Right cardiac atrium (tissue), 5 donors: ENCODE measurements around the gene RPL39L. TPM values are rescaled to one million over a fixed set of nuclear protein-coding genes. Genes with fewer than 3 reads are reported as not detected.

Experiments
- ATAC-seq, 2 donors: fragments of 200-7000 bp; cut with Tn5 transposase; one replicate each; pipeline versions ENCODE4 v1.8.0 to v1.9.1; 2020; ENCODE audit warnings: moderate library complexity in 2 of 2, mild to moderate bottlenecking in 1 of 2
- DNase-seq, 3 donors: peaks; one replicate each; pipeline ENCODE4 v3.0.0-alpha.2; 2020
- H3K27ac ChIP-seq: one replicate; pipeline ENCODE4 v1.5.1; 2013; ENCODE audit warnings: mild to moderate bottlenecking, low read length, control low read depth, moderate library complexity
- H3K27me3 ChIP-seq: one replicate; pipeline ENCODE4 v1.6.1; 2013; ENCODE audit not compliant: control insufficient read depth, insufficient read depth
- H3K4me1 ChIP-seq: one replicate; pipeline ENCODE4 v1.6.1; 2013; ENCODE audit warnings: low read length; ENCODE audit not compliant: control insufficient read depth, insufficient read depth
- H3K4me3 ChIP-seq: one replicate; pipeline ENCODE4 v1.5.1; 2013; ENCODE audit warnings: low read length, control low read depth
- H3K9me3 ChIP-seq: one replicate; pipeline ENCODE4 v1.6.1; 2013; ENCODE audit warnings: low read length; ENCODE audit not compliant: control insufficient read depth
- WGBS: extraction: QIAGEN DNeasy Blood & Tissue Kit; methylation state at CpG from one replicate; pipeline ENCODE4 v1.1.7; 2013; 5-methylcytosine and 5-hydroxymethylcytosine counted together
- intact Hi-C, 4 donors: fragments of 100-400 bp; cut with DNase I; formaldehyde crosslinking; loops; one replicate each; pipeline versions ENCODE4 v1.11.0 to v1.14.0; 2022 to 2023
- polyA plus RNA-seq: library from polyadenylated mRNA; stranded (reverse); fragments of 200-250 nt; gene quantifications from one replicate; pipeline ENCODE4 v1.2.3, GENCODE V29; 2013
- total RNA-seq, 4 donors: library from RNA; stranded (reverse); fragmentation: NEBNext Ultra II Directional; extraction: Animal tissue kit (Norgen Biotek cat#: 25700); gene quantifications; one replicate each; pipeline ENCODE4 v1.2.1, GENCODE V29; 2021
- donor health status: healthy with polysubstance abuse.
- donor health status: DM: no; HTN: yes; CAD: no.
- donor health status: DM: no; HTN: no; CAD: no.
- donor health status: DM: no; HTN: yes; CAD: no; lungs with severe emphysema.
- donor health status: DM: yes; HTN: yes; CAD: no.

The RPL39L gene
- total and polyA plus RNA-seq, 5 donors: 7.0 to 8.8 (median 8.3) TPM

- H3K9me3 ChIP-seq: no peaks in the 10 kb centered on the region
- H3K4me3 ChIP-seq: no peak overlapping the region
- ATAC-seq: no peak
- no peaks in the 10 kb centered on the region for H3K4me1 ChIP-seq
- no peaks in the 10 kb centered on the region for H3K27me3 ChIP-seq
- WGBS: 36% methylated on average over 2 of the region's 2 CpGs
- intact Hi-C loops: loop anchor here in 2 of 4 donors (5.0 to 10.0 kb wide), 2 partner anchors 49 to 52 kb away; no protein-coding TSS in a partner anchor
- no peak overlapping the region for H3K27ac ChIP-seq
- DNase-seq: no peak
Observed at GRCh38 chr3:187112934-187113793, 26.1 kb downstream of the RPL39L start.

DNA sequence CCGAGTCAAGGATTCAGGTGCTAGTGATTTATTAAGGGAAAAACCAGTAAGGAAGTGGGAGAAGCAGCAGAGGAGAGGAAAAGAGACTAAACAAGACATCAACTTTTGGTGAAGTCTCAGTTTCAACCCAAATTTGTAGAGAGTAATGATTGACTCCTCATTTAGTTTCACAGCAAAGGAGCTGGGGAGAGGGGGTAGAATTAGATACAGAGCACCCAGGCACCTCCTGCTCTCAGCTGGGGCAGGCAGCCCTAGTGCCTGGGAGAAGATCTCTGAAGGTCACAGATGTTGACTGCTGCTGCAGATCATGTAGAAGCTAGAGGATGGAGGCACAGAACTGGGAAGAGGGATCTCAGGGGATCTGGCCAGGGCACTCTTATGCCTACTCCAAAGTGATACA, 29.1 kb downstream of the RPL39L start:
- WGBS: 93% methylated on average over 1 of the region's 1 CpG
- Histone ChIP-seq H3K4me3 (no peak overlapping the region), H3K27ac (no peak overlapping the region), H3K4me1 (no peaks in the 10 kb centered on the region), H3K27me3 (no peaks in the 10 kb centered on the region), H3K9me3 (no peaks in the 10 kb centered on the region)
- intact Hi-C loops: loop anchor here in 2 of 4 donors (5.0 to 10.0 kb wide), 2 partner anchors 52 to 55 kb away; no protein-coding TSS in a partner anchor
- ATAC-seq (no peak), DNase-seq (no peak)

DNA sequence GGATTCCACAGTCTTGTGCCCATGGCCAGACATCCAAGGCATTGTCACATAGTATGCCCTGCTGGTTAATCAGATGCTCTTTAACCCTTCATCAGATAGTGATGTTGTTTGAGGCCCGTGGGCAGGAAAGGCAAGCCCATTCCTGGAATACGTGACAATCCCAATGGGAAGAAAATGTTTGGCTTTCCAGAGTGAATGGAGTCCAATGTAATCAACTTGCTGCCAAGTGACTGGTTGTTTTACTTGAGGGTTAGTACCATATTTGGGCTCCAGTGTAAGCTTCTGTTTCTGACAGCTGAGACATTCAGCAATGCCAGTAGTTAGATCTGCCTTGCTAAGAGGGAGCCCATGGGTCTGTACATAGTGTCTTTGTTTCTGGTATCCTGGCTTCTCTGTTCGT, 31.3 kb downstream of the RPL39L start:
- H3K27ac ChIP-seq: no peak overlapping the region
- intact Hi-C loops: loop anchor here in 1 of 4 donors (10.0 kb wide), 1 partner anchor 173 kb away; the partner anchor contains the start of gene ST6GAL1
- WGBS: 52% methylated on average over 3 of the region's 3 CpGs
- no peak for DNase-seq
- no peaks in the 10 kb centered on the region for H3K27me3 ChIP-seq
- peak; percentile 84 for ATAC-seq
- no peaks in the 10 kb centered on the region for H3K9me3 ChIP-seq
- H3K4me1 ChIP-seq: peaks cover 2% of the 10 kb centered on the region
- H3K4me3 ChIP-seq: no peak overlapping the region

DNA sequence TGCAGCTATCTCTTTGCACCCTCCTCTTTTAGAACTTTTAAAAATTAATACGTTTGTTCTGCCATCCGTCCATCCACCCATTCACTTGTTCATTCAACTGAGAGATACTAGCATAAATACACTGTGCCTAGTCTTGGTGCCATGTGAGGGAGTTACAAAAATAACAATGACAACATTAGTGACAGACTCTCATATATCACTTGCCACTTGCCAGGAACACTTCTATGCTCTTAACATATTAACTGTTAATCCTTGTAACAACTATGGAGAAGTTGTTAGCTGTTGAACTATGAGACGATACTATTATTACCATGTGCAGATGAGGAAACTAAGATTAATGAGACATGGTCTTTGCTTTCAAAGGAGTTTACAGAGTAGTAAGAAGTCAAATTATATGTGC, 33.6 kb downstream of the RPL39L start:
- intact Hi-C loops: loop anchor here in 1 of 4 donors (10.0 kb wide), 1 partner anchor 171 kb away; the partner anchor contains the start of gene ST6GAL1
- Histone ChIP-seq H3K4me3 (no peak overlapping the region), H3K27me3 (no peaks in the 10 kb centered on the region), H3K4me1 (peaks cover 10% of the 10 kb centered on the region), H3K27ac (no peak overlapping the region), H3K9me3 (no peaks in the 10 kb centered on the region)
- ATAC-seq (no peak), DNase-seq (no peak)
- WGBS: 79% methylated on average over 3 of the region's 3 CpGs

DNA sequence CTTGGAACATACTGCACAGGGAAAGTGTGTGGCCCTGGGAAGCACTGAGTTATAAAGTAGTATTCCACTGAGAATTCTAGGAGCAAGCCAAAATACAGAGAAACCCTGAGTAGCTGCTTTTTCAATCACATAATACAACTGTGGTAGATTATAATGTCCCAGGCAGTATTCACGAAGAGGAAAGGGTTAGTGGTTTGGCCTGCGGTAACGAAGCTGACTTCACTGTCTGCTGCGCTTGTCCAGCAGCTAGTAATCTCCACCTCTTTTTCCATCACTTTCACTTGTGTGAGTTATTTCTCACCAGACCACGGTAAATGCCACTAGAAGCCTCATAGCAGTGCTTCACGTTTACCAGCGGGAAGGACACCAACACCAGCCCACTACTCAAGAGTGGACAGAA, 34.4 kb downstream of the RPL39L start:
- Histone ChIP-seq H3K4me1 (peaks cover 10% of the 10 kb centered on the region), H3K9me3 (no peaks in the 10 kb centered on the region)
- peak; percentile 27 to 34 for ATAC-seq

DNA sequence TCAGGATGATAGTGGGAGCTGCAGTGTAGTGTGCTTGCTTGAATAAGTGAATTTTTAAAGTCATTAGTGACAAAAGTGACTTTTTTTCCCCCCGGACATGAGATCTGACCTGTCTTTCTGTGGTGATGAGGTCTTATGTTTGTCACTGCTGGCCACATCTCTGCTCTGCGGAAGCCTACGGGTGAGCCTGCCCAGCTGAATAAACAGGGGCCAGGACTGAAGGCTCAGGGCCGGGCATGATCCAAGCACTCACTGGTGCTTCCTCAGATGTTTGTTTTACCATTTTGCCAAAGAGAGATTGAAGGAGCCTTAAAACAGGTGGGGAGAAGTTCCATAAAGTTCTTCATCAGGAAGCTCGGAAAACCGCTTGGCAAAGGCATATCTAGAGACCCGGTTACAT, 35.0 kb downstream of the RPL39L start:
- Histone ChIP-seq H3K9me3 (no peaks in the 10 kb centered on the region), H3K27me3 (no peaks in the 10 kb centered on the region), H3K4me3 (no peak overlapping the region), H3K27ac (peak overlapping the region; percentile 48), H3K4me1 (peaks cover 10% of the 10 kb centered on the region)
- DNase-seq (peak in 1 of 3 donors; percentile 76), ATAC-seq (peak; percentile 21 to 25)
- intact Hi-C loops: loop anchor here in 1 of 4 donors (10.0 kb wide), 1 partner anchor 170 kb away; the partner anchor contains the start of gene ST6GAL1
- 74% methylated on average over 7 of the region's 7 CpGs for WGBS

More for the DNA sequence above, 34.4 kb downstream of the RPL39L start:
- H3K4me3 ChIP-seq: peak overlapping the region; percentile 40
- peak in 2 of 3 donors; percentile 43 to 63 for DNase-seq
- intact Hi-C loops: loop anchor here in 1 of 4 donors (10.0 kb wide), 1 partner anchor 170 kb away; the partner anchor contains the start of gene ST6GAL1
- WGBS: 44% methylated on average over 7 of the region's 7 CpGs
- peak overlapping the region; percentile 70 for H3K27ac ChIP-seq
- no peaks in the 10 kb centered on the region for H3K27me3 ChIP-seq

DNA sequence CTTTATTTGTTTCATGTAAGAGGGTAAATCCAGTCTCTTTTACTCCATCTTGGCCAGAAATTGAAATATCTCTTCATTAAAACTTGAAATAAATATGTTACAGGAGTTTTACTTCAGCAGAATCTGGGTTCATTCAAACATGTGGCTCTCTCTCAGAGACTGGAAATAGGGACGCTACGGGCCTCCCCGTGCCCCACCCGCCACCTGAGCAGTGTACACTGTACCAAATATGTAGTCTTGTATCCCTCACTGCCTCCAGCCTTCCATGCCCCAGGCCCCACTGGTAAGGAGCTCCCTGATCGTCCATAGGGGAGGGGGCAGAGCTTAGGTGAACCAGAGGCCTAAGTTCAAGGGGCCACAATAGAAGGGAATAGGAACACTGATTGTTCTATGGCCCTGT, 36.0 kb downstream of the RPL39L start:
- H3K4me1 ChIP-seq: peaks cover 10% of the 10 kb centered on the region
- H3K9me3 ChIP-seq: no peaks in the 10 kb centered on the region
- H3K4me3 ChIP-seq: no peak overlapping the region
- no peak for DNase-seq
- no peak overlapping the region for H3K27ac ChIP-seq
- intact Hi-C loops: loop anchor here in 1 of 4 donors (10.0 kb wide), 1 partner anchor 168 kb away; the partner anchor contains the start of gene ST6GAL1
- 96% methylated on average over 5 of the region's 5 CpGs for WGBS
- H3K27me3 ChIP-seq: no peaks in the 10 kb centered on the region
- no peak for ATAC-seq

- Histone ChIP-seq H3K9me3 (no peaks in the 10 kb centered on the region), H3K4me3 (peak overlapping the region; percentile 12), H3K4me1 (peaks cover 10% of the 10 kb centered on the region), H3K27ac (peak overlapping the region; percentile 54), H3K27me3 (no peaks in the 10 kb centered on the region)
- DNase-seq: peak in 1 of 3 donors; percentile 24
- no peak for ATAC-seq
- intact Hi-C loops: loop anchor here in 1 of 4 donors (10.0 kb wide), 1 partner anchor 167 kb away; the partner anchor contains the start of gene ST6GAL1
- WGBS: 78% methylated on average over 1 of the region's 1 CpG
Observed at GRCh38 chr3:187102073-187102634, 37.1 kb downstream of the RPL39L start.

DNA sequence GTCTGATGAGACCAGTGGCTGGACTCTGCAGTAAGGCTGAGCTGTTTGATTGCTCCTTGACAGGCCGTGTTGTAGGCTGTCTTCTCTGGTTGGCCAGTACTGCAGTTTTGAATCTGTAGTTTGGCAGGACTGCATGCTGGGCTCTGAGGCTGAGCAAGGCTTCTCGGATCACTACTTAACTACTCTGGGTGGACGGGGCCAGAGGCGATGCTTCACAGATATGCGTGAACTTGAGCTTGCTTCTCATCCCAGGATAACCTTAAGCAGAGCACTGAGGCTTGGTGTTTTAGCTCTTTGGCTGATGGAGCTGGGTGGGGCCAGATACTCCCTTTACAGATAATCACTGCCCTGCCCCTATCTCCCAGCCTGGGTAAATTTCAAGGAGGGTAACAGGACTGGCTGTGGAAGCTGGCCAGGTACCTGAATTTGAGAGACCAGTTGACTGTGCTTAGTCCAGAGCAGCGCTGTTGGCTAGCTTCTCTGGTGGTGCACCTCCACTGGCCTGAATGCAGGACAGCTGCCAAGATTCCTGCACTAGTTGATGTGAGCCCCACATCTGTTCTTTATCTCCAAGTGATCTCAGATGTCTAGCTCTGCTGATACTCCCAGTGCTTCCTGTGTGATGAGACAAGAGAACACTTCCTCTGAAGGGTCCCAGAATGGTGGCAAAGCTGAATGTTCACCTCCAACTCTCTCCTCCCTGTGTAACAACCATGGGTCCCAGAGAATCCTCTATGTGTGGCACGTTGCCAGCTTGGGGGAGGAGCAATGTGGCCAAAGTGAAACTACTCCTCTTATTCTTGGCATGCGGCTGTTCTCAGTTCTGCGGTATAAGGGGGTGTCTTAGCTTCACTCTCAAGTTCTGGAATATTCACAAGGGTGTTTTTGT, 37.9 kb downstream of the RPL39L start:
- H3K9me3 ChIP-seq: no peaks in the 10 kb centered on the region
- peaks cover 10% of the 10 kb centered on the region for H3K4me1 ChIP-seq
- ATAC-seq (peak; percentile 87 to 88), DNase-seq (peak; percentile 87 to 92 (median 91))
- 28% methylated on average over 9 of the region's 9 CpGs for WGBS
- H3K27ac ChIP-seq: peak overlapping the region; percentile 54
- intact Hi-C loops: loop anchor here in 1 of 4 donors (10.0 kb wide), 1 partner anchor 167 kb away; the partner anchor contains the start of gene ST6GAL1
- H3K27me3 ChIP-seq: no peaks in the 10 kb centered on the region
- H3K4me3 ChIP-seq: peak overlapping the region; percentile 12

DNA sequence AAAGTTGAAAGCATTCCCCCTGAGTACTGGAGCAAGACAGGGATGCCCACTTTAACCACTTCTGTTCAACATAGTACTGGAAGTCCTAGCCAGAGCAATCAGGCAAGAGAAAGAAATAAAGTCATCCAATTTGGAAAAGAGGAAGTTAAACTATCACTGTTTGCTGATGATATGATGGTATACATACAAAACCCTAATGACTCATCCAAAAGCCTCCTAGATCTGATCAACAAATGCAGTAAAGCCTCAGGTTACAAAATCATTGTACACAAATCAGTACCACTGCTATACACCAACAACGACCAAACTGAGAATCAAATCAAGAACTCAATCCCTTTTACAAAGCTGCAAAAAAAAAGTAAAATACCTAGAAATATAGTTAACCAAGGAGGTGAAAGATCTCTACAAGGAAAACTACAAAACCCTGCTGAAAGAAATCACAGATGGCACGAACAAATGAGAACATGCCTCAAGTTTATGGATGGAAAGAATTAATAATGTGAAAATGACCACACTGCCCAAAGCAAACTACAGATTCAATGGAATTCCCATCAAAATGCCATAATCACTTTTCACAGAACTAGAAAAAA, 40.3 kb downstream of the RPL39L start:
- H3K4me3 ChIP-seq: no peak overlapping the region
- no peaks in the 10 kb centered on the region for H3K27me3 ChIP-seq
- WGBS: 86% methylated on average over 2 of the region's 2 CpGs
- H3K9me3 ChIP-seq: no peaks in the 10 kb centered on the region
- intact Hi-C loops: no loop called here
- DNase-seq: no peak
- H3K27ac ChIP-seq: no peak overlapping the region
- H3K4me1 ChIP-seq: peaks cover 8% of the 10 kb centered on the region
- ATAC-seq: no peak
